GM23338 (cell line): ENCODE results near the gene GRIA4. TPM values are rescaled to one million over a fixed set of nuclear protein-coding genes. Genes with fewer than 3 reads are reported as not detected.

Experiments
- ATAC-seq: fragments of 200-7000 bp; cut with Tn5 transposase; 3 replicates; pipeline ENCODE4 v1.9.1; 2020
- DNase-seq: peaks from one replicate; pipeline ENCODE4 v3.0.0-alpha.2; 2015; ENCODE audit warnings: low spot score
- H2AFZ ChIP-seq: fragments of 200-600 bp; sonication (generic); 2 replicates; pipeline ENCODE4 v1.8.0; 2016; ENCODE audit warnings: antibody characterized with exemption, mild to moderate bottlenecking, moderate library complexity
- H3F3A ChIP-seq: fragments of 200-600 bp; sonication (generic); replicated peaks from 2 replicates; pipeline ENCODE4 v1.8.0; 2017; ENCODE audit warnings: antibody characterized with exemption, mixed run types, low read depth
- H3K27ac ChIP-seq: fragments of 200-600 bp; sonication (generic); 2 replicates; pipeline ENCODE4 v1.6.1; 2016; ENCODE audit warnings: low read depth
- H3K27me3 ChIP-seq: fragments of 200-600 bp; sonication (generic); 2 replicates; pipeline ENCODE4 v1.8.0; 2016; ENCODE audit warnings: mild to moderate bottlenecking, mixed run types, moderate library complexity; ENCODE audit not compliant: insufficient read depth
- H3K36me3 ChIP-seq: fragments of 200-600 bp; sonication (generic); 2 replicates; pipeline ENCODE4 v1.8.0; 2016; ENCODE audit warnings: mild to moderate bottlenecking; ENCODE audit not compliant: insufficient read depth
- H3K4me1 ChIP-seq: fragments of 200-600 bp; sonication (generic); 2 replicates; pipeline ENCODE4 v1.8.0; 2016; ENCODE audit warnings: mild to moderate bottlenecking, moderate library complexity; ENCODE audit not compliant: insufficient read depth
- H3K4me2 ChIP-seq: fragments of 200-600 bp; sonication (generic); 2 replicates; pipeline ENCODE4 v1.7.1; 2017; ENCODE audit warnings: mixed run types
- H3K4me3 ChIP-seq: fragments of 200-600 bp; sonication (generic); 2 replicates; pipeline ENCODE4 v1.6.1; 2016; ENCODE audit warnings: mixed run types
- H3K79me2 ChIP-seq: fragments of 200-600 bp; sonication (generic); replicated peaks from 2 replicates; pipeline ENCODE4 v1.8.0; 2017; ENCODE audit warnings: mild to moderate bottlenecking; ENCODE audit not compliant: insufficient read depth
- H3K9me2 ChIP-seq: fragments of 200-600 bp; sonication (generic); 2 replicates; pipeline ENCODE4 v1.8.0; 2017; ENCODE audit not compliant: insufficient read depth
- H4K20me1 ChIP-seq: fragments of 200-600 bp; sonication (generic); replicated peaks from 2 replicates; pipeline ENCODE4 v1.8.0; 2017; ENCODE audit warnings: mild to moderate bottlenecking; ENCODE audit not compliant: insufficient read depth
- H3K27ac Mint-ChIP-seq: 2 replicates; pipeline ENCODE4 v1.8.0; 2020; ENCODE audit warnings: inconsistent platforms, mild to moderate bottlenecking, moderate library complexity, mixed read lengths
- H3K27me3 Mint-ChIP-seq: 3 replicates; pipeline ENCODE4 v1.8.0; 2022; ENCODE audit warnings: low read depth, mild to moderate bottlenecking, moderate library complexity, mixed read lengths, inconsistent platforms; ENCODE audit not compliant: insufficient read depth, poor library complexity
- H3K36me3 Mint-ChIP-seq: 3 replicates; pipeline ENCODE4 v1.8.0; 2021; ENCODE audit warnings: low read depth, mild to moderate bottlenecking, inconsistent platforms, moderate library complexity, mixed read lengths
- H3K4me1 Mint-ChIP-seq: 3 replicates; pipeline ENCODE4 v1.8.0; 2020; ENCODE audit warnings: mild to moderate bottlenecking, inconsistent platforms, mixed read lengths
- H3K4me3 Mint-ChIP-seq: 3 replicates; pipeline ENCODE4 v1.8.0; 2021; ENCODE audit warnings: moderate library complexity, mild to moderate bottlenecking, inconsistent platforms, mixed read lengths
- H3K9me3 Mint-ChIP-seq: 3 replicates; pipeline ENCODE4 v1.8.0; 2020; ENCODE audit warnings: moderate library complexity, mild to moderate bottlenecking, inconsistent platforms, mixed read lengths
- EZH2 ChIP-seq: fragments of 200-600 bp; sonication (generic); IDR thresholded peaks from one replicate; pipeline ENCODE4 v1.8.0; 2017; ENCODE audit warnings: antibody characterized with exemption, mild to moderate bottlenecking, low read depth; ENCODE audit not compliant: unreplicated experiment
- JUNB ChIP-seq: IDR thresholded peaks from one replicate; pipeline ENCODE4 v1.6.1; 2016; ENCODE audit warnings: antibody characterized with exemption; ENCODE audit not compliant: unreplicated experiment
- NANOG ChIP-seq: IDR thresholded peaks from 2 replicates; pipeline ENCODE4 v1.6.1; 2016; ENCODE audit warnings: antibody characterized with exemption, borderline replicate concordance
- polyA plus RNA-seq: library from polyadenylated mRNA; unstranded; fragments of >200 nt; fragmentation: Nextera tagmentation; extraction: Ambion mirVana; gene quantifications from 2 replicates; pipeline ENCODE4 v1.2.1, GENCODE V29; 2016
- total RNA-seq: library from RNA; depleted of rRNA; stranded (reverse); fragments of >200 nt; shearing (Covaris generic); gene quantifications from 2 replicates; pipeline ENCODE4 v1.2.3, GENCODE V29; 2014
- TF ChIP-seq, protein P1 (sequence below): fragments of 250-450 bp; sonication (Bioruptor Pico); IDR thresholded peaks from 2 replicates; pipeline ENCODE4 v1.5.0; 2020; ENCODE audit warnings: mild to moderate bottlenecking, moderate library complexity

The GRIA4 gene
- total and polyA plus RNA-seq, 2 experiments from 2014 or later = 17.8 to 71.1 TPM

GRCh38 chr11:105622016-105622415 is 12.1 kb downstream of the GRIA4 start:
- H3K27me3 Mint-ChIP-seq = no peaks in the 10 kb centered on the region
- ATAC-seq = no peak

DNA sequence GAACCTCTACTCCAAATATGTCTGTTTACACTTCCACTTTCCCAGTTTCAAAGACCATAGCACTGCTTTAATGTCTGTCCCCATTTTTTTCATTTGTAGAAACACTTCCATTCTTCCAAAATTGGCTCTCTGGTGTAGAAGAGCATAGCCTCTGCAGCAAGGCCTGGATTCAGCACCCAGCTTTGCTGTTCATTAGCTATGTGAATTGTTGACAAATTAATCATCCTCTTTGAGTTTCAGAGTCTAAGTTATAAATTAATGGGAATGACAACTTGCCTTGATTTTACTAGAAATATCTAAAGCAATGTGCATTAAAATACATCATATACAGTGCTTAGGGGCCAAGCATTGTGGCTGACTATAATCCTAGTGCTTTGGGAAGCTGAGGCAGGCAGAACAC is 22.4 kb downstream of the GRIA4 start:
- Histone ChIP-seq H3K27ac (no peak overlapping the region), H3K4me3 (no peak overlapping the region), H3K36me3 (no peaks in the 10 kb centered on the region), H3K27me3 (no peaks in the 10 kb centered on the region), H3F3A (no peaks in the 10 kb centered on the region), H3K9me2 (no peaks in the 10 kb centered on the region), H4K20me1 (no peaks in the 10 kb centered on the region), H2AFZ (no peak overlapping the region), H3K4me1 (peaks cover 32% of the 10 kb centered on the region), H3K79me2 (no peaks in the 10 kb centered on the region), H3K4me2 (no peak overlapping the region)
- H3K36me3 Mint-ChIP-seq = no peaks in the 10 kb centered on the region
- no peak for DNase-seq
- peaks cover 11% of the 10 kb centered on the region for H3K4me1 Mint-ChIP-seq
- no peaks in the 10 kb centered on the region for H3K9me3 Mint-ChIP-seq
- no peak overlapping the region for H3K4me3 Mint-ChIP-seq
- no peaks in the 10 kb centered on the region for H3K27me3 Mint-ChIP-seq
- ATAC-seq = no peak
- H3K27ac Mint-ChIP-seq = no peak overlapping the region
- TF ChIP-seq JUNB = no peak
- TF ChIP-seq EZH2 = no peak
- no peak for TF ChIP-seq NANOG

More at GRCh38 chr11:105622016-105622415, 12.1 kb downstream of the GRIA4 start:
- Mint-ChIP-seq H3K9me3 (no peaks in the 10 kb centered on the region), H3K4me3 (no peak overlapping the region), H3K27ac (no peak overlapping the region; the same call in 1 of the 2 replicates), H3K36me3 (peaks cover 10% of the 10 kb centered on the region; the same call in 2 of the 3 replicates), H3K4me1 (peaks cover 2% of the 10 kb centered on the region; the same call in 1 of the 3 replicates)
- no peaks in the 10 kb centered on the region for H3K36me3 ChIP-seq
- no peak overlapping the region for H3K4me2 ChIP-seq
- H3K9me2 ChIP-seq = no peaks in the 10 kb centered on the region
- H2AFZ ChIP-seq = no peak overlapping the region
- no peaks in the 10 kb centered on the region for H3F3A ChIP-seq
- H3K4me3 ChIP-seq = no peak overlapping the region
- 0 out of 2 replicates have a peak, but pooled peaks cover 7% of the 10 kb centered on the region for H3K79me2 ChIP-seq
- H3K4me1 ChIP-seq = no peaks in the 10 kb centered on the region
- DNase-seq = no peak
- TF ChIP-seq, protein P1, sequence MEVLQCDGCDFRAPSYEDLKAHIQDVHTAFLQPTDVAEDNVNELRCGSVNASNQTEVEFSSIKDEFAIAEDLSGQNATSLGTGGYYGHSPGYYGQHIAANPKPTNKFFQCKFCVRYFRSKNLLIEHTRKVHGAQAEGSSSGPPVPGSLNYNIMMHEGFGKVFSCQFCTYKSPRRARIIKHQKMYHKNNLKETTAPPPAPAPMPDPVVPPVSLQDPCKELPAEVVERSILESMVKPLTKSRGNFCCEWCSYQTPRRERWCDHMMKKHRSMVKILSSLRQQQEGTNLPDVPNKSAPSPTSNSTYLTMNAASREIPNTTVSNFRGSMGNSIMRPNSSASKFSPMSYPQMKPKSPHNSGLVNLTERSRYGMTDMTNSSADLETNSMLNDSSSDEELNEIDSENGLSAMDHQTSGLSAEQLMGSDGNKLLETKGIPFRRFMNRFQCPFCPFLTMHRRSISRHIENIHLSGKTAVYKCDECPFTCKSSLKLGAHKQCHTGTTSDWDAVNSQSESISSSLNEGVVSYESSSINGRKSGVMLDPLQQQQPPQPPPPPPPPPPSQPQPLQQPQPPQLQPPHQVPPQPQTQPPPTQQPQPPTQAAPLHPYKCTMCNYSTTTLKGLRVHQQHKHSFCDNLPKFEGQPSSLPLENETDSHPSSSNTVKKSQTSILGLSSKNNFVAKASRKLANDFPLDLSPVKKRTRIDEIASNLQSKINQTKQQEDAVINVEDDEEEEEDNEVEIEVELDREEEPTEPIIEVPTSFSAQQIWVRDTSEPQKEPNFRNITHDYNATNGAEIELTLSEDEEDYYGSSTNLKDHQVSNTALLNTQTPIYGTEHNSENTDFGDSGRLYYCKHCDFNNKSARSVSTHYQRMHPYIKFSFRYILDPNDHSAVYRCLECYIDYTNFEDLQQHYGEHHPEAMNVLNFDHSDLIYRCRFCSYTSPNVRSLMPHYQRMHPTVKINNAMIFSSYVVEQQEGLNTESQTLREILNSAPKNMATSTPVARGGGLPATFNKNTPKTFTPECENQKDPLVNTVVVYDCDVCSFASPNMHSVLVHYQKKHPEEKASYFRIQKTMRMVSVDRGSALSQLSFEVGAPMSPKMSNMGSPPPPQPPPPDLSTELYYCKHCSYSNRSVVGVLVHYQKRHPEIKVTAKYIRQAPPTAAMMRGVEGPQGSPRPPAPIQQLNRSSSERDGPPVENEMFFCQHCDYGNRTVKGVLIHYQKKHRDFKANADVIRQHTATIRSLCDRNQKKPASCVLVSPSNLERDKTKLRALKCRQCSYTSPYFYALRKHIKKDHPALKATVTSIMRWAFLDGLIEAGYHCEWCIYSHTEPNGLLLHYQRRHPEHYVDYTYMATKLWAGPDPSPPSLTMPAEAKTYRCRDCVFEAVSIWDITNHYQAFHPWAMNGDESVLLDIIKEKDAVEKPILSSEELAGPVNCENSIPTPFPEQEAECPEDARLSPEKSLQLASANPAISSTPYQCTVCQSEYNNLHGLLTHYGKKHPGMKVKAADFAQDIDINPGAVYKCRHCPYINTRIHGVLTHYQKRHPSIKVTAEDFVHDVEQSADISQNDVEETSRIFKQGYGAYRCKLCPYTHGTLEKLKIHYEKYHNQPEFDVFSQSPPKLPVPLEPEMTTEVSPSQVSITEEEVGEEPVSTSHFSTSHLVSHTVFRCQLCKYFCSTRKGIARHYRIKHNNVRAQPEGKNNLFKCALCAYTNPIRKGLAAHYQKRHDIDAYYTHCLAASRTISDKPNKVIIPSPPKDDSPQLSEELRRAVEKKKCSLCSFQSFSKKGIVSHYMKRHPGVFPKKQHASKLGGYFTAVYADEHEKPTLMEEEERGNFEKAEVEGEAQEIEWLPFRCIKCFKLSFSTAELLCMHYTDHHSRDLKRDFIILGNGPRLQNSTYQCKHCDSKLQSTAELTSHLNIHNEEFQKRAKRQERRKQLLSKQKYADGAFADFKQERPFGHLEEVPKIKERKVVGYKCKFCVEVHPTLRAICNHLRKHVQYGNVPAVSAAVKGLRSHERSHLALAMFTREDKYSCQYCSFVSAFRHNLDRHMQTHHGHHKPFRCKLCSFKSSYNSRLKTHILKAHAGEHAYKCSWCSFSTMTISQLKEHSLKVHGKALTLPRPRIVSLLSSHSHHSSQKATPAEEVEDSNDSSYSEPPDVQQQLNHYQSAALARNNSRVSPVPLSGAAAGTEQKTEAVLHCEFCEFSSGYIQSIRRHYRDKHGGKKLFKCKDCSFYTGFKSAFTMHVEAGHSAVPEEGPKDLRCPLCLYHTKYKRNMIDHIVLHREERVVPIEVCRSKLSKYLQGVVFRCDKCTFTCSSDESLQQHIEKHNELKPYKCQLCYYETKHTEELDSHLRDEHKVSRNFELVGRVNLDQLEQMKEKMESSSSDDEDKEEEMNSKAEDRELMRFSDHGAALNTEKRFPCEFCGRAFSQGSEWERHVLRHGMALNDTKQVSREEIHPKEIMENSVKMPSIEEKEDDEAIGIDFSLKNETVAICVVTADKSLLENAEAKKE (CRISPR knock-in tag) = no peak
- H4K20me1 ChIP-seq = no peaks in the 10 kb centered on the region
- no peaks in the 10 kb centered on the region for H3K27me3 ChIP-seq
- no peak overlapping the region for H3K27ac ChIP-seq
